Adrenal gland (tissue), 5 donors: ENCODE data around the gene ALOX5.

ENCODE experiments used
- CTCF ChIP-seq, 6 experiments: fragments of 450-650 bp in 4 of 6; fragments of 200-600 bp in 2 of 6; sonication (generic) in 1 of 6; IDR thresholded peaks; 1 replicate in 5 of 6; 2 replicates in 1 of 6; pipeline versions ENCODE4 v1.5.1 to v1.8.0; 2016 to 2021; ENCODE audit warnings: antibody characterized with exemption in 6 of 6, mild to moderate bottlenecking in 2 of 6, moderate library complexity in 1 of 6
- POLR2A ChIP-seq, 2 donors: fragments of 450-650 bp; IDR thresholded peaks; one replicate each; pipeline ENCODE4 v1.6.1; 2017; ENCODE audit warnings: antibody characterized with exemption in 2 of 2, mild to moderate bottlenecking in 2 of 2, moderate library complexity in 1 of 2
- donor health status: DM: no; HTN: no; CAD: no.

- no peak for TF ChIP-seq CTCF (IDR thresholded peaks at IDR 0.05)
- no peak for TF ChIP-seq POLR2A (IDR thresholded peaks at IDR 0.05)
Observed at GRCh38 chr10:45355494-45355893, 18.5 kb upstream of the ALOX5 start.
